ENCODE data around the gene HLA-DRA.
"Not testable (repeated sequence)": the region's sequence is repeated elsewhere in the genome, so short reads cannot be mapped to it uniquely, and the experiment has no call there.

The HLA-DRA gene

DNA sequence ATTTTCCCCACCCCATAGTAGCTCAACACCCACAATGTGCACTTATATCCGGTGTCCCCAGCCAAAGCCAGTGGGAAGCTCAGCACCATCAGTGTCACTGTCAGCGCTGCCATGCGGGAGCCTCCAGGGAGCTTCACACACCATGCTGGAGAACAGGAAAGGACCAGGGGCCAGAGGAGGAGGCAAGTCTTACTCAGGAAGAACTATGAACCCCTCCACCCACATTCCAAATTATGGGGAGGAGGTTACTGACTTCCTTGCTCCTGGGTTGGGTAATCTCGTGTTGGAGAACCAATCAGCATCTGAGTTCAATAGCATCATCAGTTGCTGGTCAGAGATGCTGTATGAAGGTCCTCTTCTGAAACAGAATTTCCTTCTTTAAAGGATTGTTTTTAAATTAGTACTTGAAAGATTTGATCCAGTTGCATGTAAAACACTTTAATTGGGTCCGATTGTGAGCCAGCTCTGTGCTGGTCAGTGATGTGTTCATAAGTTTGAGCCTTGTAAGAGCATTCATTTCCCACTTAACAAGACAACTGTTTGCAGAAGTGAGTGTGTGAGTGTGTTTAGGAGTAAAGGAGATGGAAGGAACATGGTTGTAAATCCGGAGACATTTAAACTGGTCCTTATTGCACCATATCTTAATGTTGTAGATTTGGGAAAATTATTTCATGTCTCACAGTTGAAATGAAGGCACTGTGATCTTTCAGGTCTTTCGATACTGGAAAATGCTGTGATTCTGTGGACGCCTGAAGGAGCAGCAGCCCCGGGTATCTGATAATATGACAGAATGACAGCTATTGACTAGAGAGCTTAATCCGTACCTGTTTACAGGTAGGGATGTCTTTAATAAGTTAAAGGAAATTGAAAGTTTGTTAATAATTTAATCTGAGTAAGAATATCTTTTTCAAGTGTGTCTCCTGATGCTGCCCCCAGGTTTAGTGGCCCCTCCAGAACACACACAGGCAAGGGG, 34.0 kb downstream of the HLA-DRA start:
- WGBS, 2 experiments: 77 to 78% methylated on average over 10 of the region's 10 CpGs
- H3K27me3 ChIP-seq (ENCODE audit: control insufficient read depth, insufficient read depth, low read length, poor library complexity, severe bottlenecking); H3K4me3 ChIP-seq (ENCODE audit: insufficient read depth, low read depth, low read length); H3K9me3 ChIP-seq (ENCODE audit: control insufficient read depth, low read length); H3K36me3 ChIP-seq (ENCODE audit: control insufficient read depth, insufficient read depth, low read length); H3K4me1 ChIP-seq (ENCODE audit: control insufficient read depth, insufficient read depth, low read length); H3K27ac ChIP-seq (ENCODE audit: insufficient read depth, low read depth, low read length, poor library complexity, severe bottlenecking): not testable (repeated sequence)

DNA sequence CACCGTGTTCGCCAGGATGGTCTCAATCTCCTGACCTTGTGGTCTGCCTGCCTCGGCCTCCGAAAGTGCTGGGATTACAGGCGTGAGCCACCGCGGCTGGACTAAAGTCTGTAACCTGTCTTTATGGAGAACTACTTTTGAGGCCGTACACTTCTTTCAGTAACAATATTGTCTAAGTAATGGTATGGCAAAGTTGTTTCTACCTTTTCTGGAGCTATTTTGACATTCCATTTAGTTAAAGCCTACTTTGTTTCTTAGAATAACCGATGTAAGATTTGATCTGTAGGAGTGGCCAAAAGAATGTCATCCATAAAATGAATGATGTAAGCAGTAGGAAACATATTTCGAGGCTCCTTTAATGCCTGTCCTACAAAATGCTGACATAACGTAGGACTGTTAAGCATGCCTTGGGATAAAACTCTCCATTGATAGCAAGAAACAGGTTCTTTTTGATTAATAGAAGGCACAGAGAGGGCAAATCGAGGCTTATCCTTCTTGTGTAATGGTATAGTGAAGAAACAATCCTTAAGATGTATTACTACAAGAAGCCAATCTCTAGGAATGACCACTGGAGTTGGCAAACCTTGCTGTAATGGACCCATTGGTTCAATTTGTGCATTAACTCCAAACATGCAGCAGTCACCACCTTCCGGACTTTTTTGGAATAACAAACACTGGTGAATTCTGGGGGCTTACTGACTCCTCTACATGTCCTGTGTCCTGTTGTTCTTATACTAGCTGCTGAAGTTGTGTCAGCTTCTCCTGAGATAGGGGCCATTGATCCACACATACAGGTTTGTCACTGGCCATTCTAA, 35.9 kb downstream of the HLA-DRA start:
- Histone ChIP-seq H3K4me1 (ENCODE audit: control insufficient read depth, insufficient read depth, low read length) (no peaks in the 10 kb centered on the region), H3K27me3 (ENCODE audit: control insufficient read depth, insufficient read depth, low read length, poor library complexity, severe bottlenecking) (no peaks in the 10 kb centered on the region), H3K27ac (ENCODE audit: insufficient read depth, low read depth, low read length, poor library complexity, severe bottlenecking) (no peak overlapping the region), H3K36me3 (ENCODE audit: control insufficient read depth, insufficient read depth, low read length) (no peaks in the 10 kb centered on the region), H3K4me3 (ENCODE audit: insufficient read depth, low read depth, low read length) (no peak overlapping the region), H3K9me3 (ENCODE audit: control insufficient read depth, low read length) (no peaks in the 10 kb centered on the region)
- 83 to 85% methylated on average over 13 of the region's 13 CpGs for WGBS, 2 experiments

DNA sequence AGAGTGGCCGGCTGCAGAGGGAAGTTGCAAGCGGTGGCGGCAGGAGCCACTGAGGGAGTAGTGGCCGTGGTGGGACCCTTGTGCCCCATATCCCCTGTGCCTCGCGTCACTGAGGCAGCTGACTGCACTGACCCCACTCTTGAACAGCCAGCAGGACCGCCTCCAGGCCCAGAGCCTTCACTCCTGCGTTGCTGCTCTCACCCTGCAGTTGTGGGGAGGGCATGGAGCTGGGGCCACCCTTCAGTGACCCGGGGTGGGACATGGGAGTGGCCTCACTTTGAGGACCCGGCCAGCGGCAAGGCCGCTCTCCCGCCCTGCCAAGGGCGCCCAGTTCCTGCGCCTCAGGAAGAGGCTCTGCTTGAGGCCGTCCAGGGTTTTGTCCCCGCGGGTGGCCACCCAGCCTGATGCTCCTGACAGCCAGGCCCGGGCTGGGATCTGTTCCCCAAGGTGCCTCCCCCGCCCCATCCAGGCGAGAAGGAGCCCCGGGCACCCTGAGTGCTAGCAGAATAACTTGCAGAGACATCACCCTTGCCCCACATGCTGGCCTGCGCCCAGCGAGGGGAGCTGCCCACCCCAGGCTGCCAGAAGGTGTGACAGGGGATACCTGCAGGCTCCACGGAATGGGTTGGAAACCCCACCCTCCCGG, 44.4 kb downstream of the HLA-DRA start:
- no peaks in the 10 kb centered on the region for H3K9me3 ChIP-seq (ENCODE audit: control insufficient read depth, low read length)
- no peak overlapping the region for H3K4me3 ChIP-seq (ENCODE audit: insufficient read depth, low read depth, low read length)
- no peak overlapping the region for H3K27ac ChIP-seq (ENCODE audit: insufficient read depth, low read depth, low read length, poor library complexity, severe bottlenecking)
- H3K36me3 ChIP-seq (ENCODE audit: control insufficient read depth, insufficient read depth, low read length): no peaks in the 10 kb centered on the region
- H3K4me1 ChIP-seq (ENCODE audit: control insufficient read depth, insufficient read depth, low read length): no peaks in the 10 kb centered on the region
- 78 to 81% methylated on average over 26 of the region's 26 CpGs for WGBS, 2 experiments
- no peaks in the 10 kb centered on the region for H3K27me3 ChIP-seq (ENCODE audit: control insufficient read depth, insufficient read depth, low read length, poor library complexity, severe bottlenecking)

DNA sequence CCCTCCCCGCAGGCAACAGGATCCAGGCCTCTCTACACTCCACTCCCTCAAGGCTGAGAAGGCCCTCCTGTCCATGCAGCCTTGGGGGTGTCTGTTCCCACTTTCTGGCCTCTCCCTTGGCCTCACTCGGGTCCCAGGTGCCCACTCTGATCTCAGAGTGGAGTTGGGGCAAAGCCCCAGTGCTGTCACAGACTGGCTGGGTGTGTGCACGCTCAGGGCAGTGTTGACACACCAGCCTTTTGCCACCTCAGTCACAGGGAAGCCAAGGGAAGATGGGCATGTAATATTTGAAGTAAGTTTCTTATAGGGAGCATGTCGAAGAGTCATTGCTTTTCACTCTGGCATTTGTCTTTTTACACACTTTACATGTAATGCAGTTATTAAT, 44.9 kb downstream of the HLA-DRA start:
- H3K4me1 ChIP-seq (ENCODE audit: control insufficient read depth, insufficient read depth, low read length): no peaks in the 10 kb centered on the region
- H3K27me3 ChIP-seq (ENCODE audit: control insufficient read depth, insufficient read depth, low read length, poor library complexity, severe bottlenecking): no peaks in the 10 kb centered on the region
- no peak overlapping the region for H3K27ac ChIP-seq (ENCODE audit: insufficient read depth, low read depth, low read length, poor library complexity, severe bottlenecking)
- H3K36me3 ChIP-seq (ENCODE audit: control insufficient read depth, insufficient read depth, low read length): no peaks in the 10 kb centered on the region
- WGBS, 2 experiments: 61 to 63% methylated on average over 3 to 4 of the region's 4 CpGs
- no peaks in the 10 kb centered on the region for H3K9me3 ChIP-seq (ENCODE audit: control insufficient read depth, low read length)
- H3K4me3 ChIP-seq (ENCODE audit: insufficient read depth, low read depth, low read length): no peak overlapping the region

DNA sequence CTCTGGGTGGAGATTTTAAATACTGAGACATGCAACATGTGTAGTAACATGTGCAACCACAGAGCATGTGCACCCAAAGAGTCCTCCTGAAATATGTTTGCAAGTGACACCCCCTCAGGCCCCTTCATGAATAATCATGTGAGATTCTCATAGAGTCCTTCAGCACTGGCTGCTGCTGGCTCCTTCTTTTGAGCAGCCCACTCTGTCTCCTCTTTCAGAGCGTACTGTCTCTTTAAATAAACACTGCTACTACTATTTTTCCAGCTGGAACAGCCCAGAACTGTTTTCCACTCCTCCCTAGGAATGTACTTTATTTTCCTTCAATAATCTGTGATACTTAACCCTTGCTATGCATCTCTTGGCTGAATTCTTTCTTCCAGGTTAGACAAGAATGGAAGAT, 48.4 kb downstream of the HLA-DRA start:
- WGBS, 2 experiments: 63 to 65% methylated on average over 1 of the region's 1 CpG

DNA sequence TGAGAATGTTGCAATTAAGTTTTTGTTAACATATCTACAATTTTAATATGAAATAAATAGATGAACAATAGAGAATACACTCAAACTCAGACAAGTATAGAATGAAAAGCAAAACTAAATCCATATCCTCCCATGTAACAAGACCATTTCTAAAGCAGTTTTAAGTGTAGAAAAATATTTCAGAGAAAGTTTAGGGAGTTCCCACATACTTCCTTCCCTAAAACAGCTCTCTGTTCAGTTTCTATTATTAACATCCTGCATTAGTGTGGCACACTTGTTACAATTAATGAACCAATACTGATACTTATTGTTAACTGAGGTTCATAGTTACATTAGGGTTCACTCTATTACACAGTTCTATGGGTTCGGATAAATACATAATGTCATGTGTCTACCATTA, 52.0 kb downstream of the HLA-DRA start:
- Histone ChIP-seq H3K4me3 (ENCODE audit: insufficient read depth, low read depth, low read length) (no peak overlapping the region), H3K27me3 (ENCODE audit: control insufficient read depth, insufficient read depth, low read length, poor library complexity, severe bottlenecking) (no peaks in the 10 kb centered on the region), H3K36me3 (ENCODE audit: control insufficient read depth, insufficient read depth, low read length) (no peaks in the 10 kb centered on the region), H3K9me3 (ENCODE audit: control insufficient read depth, low read length) (no peaks in the 10 kb centered on the region), H3K27ac (ENCODE audit: insufficient read depth, low read depth, low read length, poor library complexity, severe bottlenecking) (no peak overlapping the region), H3K4me1 (ENCODE audit: control insufficient read depth, insufficient read depth, low read length) (no peaks in the 10 kb centered on the region)
- WGBS, 2 experiments: no CpG with 5 or more reads among the region's 1 CpG

More for the DNA sequence above, 48.4 kb downstream of the HLA-DRA start:
- Histone ChIP-seq H3K4me3 (ENCODE audit: insufficient read depth, low read depth, low read length) (no peak overlapping the region), H3K36me3 (ENCODE audit: control insufficient read depth, insufficient read depth, low read length) (no peaks in the 10 kb centered on the region), H3K4me1 (ENCODE audit: control insufficient read depth, insufficient read depth, low read length) (no peaks in the 10 kb centered on the region), H3K9me3 (ENCODE audit: control insufficient read depth, low read length) (no peaks in the 10 kb centered on the region), H3K27me3 (ENCODE audit: control insufficient read depth, insufficient read depth, low read length, poor library complexity, severe bottlenecking) (no peaks in the 10 kb centered on the region), H3K27ac (ENCODE audit: insufficient read depth, low read depth, low read length, poor library complexity, severe bottlenecking) (no peak overlapping the region)

DNA sequence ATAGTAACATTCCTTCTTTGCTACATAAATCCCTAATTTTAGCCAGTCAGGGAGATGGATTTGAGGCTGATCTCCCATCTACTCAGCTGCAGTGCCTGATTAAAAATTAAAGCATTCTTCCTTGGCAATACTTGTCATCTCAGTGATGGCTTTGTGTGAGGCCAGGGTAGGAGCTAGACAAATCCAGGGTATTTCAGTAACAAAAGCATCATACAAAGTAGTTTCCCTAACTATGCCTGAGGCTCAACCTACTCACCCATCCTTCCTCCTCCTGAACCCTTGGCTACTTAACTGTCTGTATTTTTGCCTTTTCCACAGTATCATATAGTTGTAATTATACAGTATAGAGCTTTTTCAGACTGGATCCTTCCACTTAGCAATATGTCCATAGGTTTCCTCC, 52.7 kb downstream of the HLA-DRA start:
- H3K27ac ChIP-seq (ENCODE audit: insufficient read depth, low read depth, low read length, poor library complexity, severe bottlenecking): no peak overlapping the region
- no peak overlapping the region for H3K4me3 ChIP-seq (ENCODE audit: insufficient read depth, low read depth, low read length)
- H3K4me1 ChIP-seq (ENCODE audit: control insufficient read depth, insufficient read depth, low read length): no peaks in the 10 kb centered on the region
- no peaks in the 10 kb centered on the region for H3K27me3 ChIP-seq (ENCODE audit: control insufficient read depth, insufficient read depth, low read length, poor library complexity, severe bottlenecking)
- H3K9me3 ChIP-seq (ENCODE audit: control insufficient read depth, low read length): no peaks in the 10 kb centered on the region
- H3K36me3 ChIP-seq (ENCODE audit: control insufficient read depth, insufficient read depth, low read length): no peaks in the 10 kb centered on the region

Measured in ectodermal cell (in vitro differentiated cells).